ENCODE measurements around the gene TMEM41A. TPM values are rescaled to one million over a fixed set of nuclear protein-coding genes. Genes with fewer than 3 reads are reported as not detected.

TMEM41A gene
- 9.4 and 11.9 TPM in 2 replicates for total RNA-seq (2014; rRNA removed; shearing (Covaris generic))

- DNase-seq (ENCODE audit: low read depth) = peak; percentile 88
Observed at GRCh38 chr3:185498503-185499396, at the start of gene TMEM41A. TMEM41A (minus strand) TSS chr3:185499035; CDS start chr3:185498961, 74 bp downstream.

GRCh38 chr3:185540695-185541094 lies 41.9 kb upstream of the TMEM41A start:
- no peak for DNase-seq (ENCODE audit: low read depth)

GRCh38 chr3:185539934-185540333 lies 41.1 kb upstream of the TMEM41A start:
- DNase-seq (ENCODE audit: low read depth) = no peak

DNA sequence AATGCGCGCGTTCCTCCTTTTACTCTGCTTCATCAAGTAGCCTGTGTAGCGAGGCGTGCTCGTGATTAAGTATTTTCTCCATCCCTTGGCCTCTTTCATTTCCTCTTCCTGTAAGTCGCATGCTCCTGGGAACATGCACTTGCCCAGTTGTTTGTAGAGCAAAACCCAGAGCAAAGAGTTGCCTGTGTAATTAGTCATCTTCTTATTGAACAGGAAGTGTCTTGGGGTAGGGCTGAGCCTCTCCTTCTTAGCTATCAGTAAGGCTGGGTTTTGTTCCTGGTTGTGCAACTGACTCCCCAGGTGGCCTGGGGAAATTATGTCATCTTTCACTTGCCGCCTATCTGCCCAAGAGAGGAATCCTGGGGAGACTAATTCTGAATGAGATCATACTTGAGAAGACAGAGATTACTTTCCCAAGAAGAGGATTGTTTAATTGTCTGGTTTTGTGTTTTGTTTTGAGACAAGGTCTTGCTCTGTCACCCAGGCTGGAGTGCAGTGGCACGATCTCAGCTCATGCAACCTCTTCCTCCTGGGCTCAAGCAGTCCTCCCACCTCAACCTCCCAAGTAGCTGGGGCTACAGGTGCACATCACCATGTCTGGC lies 38.6 kb upstream of the TMEM41A start:
- DNase-seq (ENCODE audit: low read depth) = peak; percentile 72

DNA sequence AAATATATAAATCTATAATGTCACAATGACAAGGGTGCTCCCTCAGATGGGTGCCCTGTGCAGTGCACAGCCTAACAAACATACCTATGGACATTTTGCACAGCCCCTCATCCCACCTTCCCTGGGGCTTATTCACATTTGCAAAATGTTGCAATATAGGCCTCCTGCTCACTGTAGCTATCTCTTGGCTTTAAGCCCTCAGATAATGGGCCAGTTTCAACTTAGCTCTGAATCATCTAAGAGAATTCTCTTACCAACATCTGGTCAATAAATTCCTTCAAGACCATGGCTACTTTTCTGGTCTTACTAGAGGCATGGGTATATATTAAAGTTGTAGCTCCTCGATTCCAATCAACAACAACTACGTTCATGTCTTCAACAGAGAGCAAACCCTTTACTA lies 35.7 kb upstream of the TMEM41A start:
- no peak for DNase-seq (ENCODE audit: low read depth)

- DNase-seq (ENCODE audit: low read depth) = no peak
Observed at GRCh38 chr3:185532901-185533300, 34.1 kb upstream of the TMEM41A start.

DNA sequence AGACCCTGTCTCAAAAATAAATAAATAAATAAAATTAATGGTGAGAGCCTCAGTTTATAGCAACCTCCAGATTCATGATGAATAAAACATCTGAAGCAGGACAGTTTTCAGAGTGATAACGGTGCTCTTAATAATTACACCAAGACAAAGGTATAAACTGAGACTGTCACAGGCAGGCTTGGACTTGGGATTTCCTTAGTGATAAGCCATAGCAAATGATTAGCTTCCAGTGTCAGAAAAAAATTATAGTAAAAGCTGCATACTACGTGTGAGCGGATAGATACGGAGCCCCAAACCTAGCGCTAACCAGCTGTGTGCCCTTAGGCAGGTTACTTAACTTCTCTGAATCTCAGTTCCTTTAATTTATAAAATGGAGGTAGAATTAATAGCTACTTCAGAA lies 32.0 kb upstream of the TMEM41A start:
- no peak for DNase-seq (ENCODE audit: low read depth)

DNA sequence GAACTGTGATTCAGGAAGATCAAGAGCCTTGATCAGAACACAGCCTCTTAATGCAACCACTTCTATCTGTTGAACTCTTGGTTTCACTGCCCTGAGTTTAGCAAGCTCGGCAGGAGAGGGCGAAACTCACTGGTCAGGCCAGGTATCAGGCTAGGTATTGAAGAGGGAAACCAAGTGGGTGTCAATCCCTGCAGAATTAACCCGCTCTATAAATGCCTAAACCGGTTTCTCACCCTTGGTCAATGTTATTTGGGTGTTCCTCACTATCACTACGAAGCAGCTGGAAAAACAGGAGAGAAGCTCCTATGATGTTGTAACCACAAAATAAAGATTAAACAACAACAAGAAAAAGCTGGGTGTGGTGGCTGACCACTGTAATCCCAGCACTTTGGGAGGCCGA lies 29.7 kb upstream of the TMEM41A start:
- DNase-seq (ENCODE audit: low read depth) = no peak

DNA sequence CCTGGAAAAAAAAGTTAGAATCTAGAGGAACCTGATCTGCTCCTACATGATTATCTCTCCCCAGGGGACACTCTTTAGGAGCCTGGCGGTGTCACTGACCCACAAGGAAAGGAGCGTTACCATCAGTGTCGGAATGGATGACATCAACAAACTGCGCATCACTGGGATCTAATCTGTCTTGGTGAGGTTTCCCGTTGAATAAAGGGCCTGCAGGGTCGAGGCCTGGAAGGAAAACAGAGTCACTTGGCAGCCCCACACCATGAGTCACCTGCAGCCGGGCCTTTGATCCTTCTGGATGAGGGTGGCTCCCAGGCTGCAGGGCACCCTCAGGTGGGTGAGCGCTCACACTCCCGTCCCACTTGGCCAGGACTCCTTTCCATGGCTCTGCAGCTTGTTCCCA lies 28.5 kb upstream of the TMEM41A start:
- no peak for DNase-seq (ENCODE audit: low read depth)

DNA sequence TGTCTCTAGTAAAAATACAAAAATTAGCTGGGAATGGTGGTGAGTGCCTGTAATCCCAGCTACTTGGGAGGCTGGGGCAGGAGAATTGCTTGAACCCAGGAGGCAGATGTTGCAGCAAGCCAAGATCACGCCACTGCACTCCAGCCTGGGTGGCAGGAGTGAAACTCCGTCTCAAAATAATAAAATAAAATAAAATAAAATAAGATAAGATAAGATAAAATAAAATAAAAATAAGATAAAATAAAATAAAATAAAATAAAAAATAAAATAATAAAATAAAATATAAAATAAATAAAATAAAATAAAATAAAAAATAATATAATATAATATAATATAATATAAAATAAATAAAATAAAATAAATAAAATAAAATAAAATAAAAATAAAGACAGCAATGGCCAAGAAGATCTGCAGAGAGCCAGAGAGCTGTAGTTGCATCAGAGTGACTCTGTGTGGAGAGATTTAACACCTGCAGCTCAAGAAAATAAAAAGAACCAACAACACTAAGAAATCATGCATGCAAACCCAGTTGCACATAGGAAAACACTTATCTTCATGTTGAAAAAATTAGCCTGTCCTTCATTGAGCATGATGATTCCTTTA lies 27.6 kb upstream of the TMEM41A start:
- no peak for DNase-seq (ENCODE audit: low read depth)

- no peak for DNase-seq (ENCODE audit: low read depth)
Observed at GRCh38 chr3:185521349-185522138, 22.7 kb upstream of the TMEM41A start.

DNA sequence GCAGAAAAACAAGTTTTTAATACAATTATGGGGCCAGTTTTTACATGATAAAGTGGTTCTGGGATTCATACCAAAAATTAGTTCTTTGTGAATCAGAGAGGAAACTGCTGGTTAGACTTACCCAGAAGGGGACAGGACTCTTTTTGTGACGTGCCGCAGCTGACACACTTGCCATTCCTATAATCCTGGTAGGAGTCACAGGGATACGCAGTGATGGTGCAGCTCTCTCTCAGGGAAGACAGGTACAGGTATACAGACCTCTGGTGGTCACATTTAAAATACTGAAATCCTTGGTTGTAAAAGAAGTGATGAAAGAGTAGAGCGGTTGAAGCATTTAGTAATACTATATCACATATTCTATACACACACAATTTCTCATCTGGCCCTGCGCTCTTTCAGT lies 20.2 kb upstream of the TMEM41A start:
- no peak for DNase-seq (ENCODE audit: low read depth)

DNA sequence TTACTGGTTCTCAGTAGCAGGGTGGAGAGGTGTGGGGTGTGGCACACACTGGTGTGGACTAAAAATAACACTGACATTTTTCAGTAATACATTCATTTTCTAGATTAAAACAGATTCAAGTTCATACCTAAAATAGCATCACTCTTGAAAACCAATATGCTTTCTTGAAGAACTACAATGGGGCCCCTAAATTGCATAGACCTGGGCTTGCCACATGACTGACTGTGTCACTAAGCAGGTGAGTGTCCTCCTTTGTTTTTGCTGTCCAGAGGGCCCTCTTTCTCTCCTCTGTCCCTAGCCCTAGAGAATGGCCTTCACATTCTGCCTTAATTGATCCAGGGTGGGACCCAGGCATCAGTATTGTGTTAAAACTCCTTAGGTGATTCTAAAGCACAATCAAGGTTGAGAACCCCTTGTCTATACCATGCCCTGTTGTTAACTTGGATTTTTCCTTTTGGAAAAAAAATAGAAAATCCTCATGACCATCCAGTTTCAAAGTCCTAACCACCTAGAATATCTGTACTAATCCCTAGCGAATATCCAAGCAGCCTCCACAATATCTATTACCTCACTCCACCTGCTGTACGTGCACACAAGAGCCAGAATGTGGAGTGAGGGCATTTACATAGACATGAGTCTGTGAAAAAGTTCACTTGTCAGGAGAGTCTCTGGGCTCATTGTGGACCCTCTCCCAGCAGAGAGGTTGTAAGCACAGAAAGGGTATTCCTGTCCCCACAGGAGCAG lies 18.7 kb upstream of the TMEM41A start:
- DNase-seq (ENCODE audit: low read depth) = no peak

DNA sequence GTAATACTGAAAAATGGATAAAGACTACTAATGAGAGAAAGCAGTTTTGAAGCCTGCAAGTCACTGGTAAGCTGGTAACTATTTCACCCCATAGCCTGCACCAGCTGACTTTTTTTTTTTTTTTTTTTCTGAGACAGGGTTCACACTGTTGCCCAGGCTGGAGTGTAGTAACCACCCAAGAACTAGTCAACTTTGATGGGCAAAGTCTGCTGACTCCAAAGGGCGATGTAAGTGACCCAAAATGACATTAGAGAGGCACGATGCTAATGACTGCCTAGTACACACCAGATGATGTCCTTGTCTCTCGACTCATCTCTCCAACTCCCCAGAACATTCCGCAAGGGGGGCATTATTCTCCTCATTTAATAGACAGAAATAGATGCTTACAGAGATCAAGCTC lies 12.9 kb upstream of the TMEM41A start:
- no peak for DNase-seq (ENCODE audit: low read depth)

- DNase-seq (ENCODE audit: low read depth) = no peak
Observed at GRCh38 chr3:185508335-185508991, 9.6 kb upstream of the TMEM41A start.

GRCh38 chr3:185507883-185508282 lies 9.0 kb upstream of the TMEM41A start:
- DNase-seq (ENCODE audit: low read depth) = no peak

- DNase-seq (ENCODE audit: low read depth) = no peak
Observed at GRCh38 chr3:185504636-185505035, 5.8 kb upstream of the TMEM41A start.

DNA sequence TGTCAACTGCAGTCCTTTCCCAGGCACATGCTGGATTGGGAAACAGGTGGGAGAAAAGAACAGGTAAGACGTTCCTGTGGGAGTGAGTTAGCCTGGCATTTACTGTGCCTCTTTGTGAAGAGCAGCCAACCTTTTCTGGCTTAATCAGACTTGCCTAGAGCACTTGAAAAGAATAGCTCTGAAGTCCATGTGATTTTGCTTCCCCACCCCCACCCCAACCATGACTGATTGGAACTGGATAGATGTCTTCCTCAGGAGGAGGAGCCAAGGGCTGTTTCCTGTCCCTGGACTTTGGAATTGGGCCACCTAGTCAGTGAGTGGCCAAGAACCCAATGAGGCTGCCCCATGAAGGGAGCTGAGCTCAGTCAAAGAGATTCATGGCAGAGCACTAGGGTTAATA lies 4.7 kb upstream of the TMEM41A start:
- DNase-seq (ENCODE audit: low read depth) = no peak

DNA sequence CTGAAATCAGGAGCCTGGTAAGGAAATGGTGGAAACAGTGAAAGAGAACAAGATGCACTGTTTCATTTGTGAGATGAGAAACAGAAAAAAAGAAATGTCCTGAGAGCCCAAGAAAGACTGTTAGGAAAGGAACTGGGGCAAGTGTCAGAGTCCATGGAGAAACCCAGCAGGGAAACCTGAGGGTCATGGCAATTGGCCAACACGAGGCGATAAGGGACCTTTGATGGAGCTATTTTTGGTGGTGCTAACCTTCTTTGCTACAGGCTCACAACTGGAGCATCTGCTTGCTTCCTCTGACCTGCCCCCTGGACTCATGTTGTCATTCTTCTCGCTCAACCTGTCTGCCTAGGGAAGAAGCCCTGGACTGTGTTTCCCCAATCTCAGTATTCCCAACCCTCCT lies 4.2 kb upstream of the TMEM41A start:
- DNase-seq (ENCODE audit: low read depth) = no peak

GRCh38 chr3:185490241-185490640 lies 8.6 kb downstream of the TMEM41A start:
- no peak for DNase-seq (ENCODE audit: low read depth)

DNA sequence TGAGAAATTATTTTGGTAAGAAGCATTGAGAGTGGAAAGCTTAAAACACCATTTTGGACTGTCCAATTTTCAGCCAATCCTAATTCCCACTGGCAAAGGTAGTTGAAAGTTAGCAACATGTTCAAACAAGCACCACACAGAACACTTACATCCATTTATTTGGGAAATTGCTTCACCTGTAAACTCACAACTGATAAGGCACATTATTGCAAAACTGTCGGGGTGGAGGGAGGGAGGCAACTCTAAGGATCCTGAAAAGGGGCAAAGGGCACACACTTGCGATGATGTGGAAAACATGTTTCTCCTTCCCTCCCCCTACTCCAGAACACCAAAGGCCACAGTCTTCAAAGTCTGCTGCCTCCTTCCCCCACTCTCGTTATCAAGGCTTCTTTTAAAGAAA lies 9.4 kb downstream of the TMEM41A start:
- no peak for DNase-seq (ENCODE audit: low read depth)
